Stimulated activated CD4-positive, alpha-beta T cell treated with anti-CD3 and anti-CD28 coated beads, Interleukin-4, amount 100 ng/mL, for 24 hours (primary cell): ENCODE measurements around the gene STAT5A.
A peak's percentile ranks its signal among the peaks of the same experiment; 100 is the strongest.

Source experiments
- DNase-seq: peaks from one replicate; pipeline ENCODE4 v3.0.0-alpha.2; 2020

Gene STAT5A

DNA sequence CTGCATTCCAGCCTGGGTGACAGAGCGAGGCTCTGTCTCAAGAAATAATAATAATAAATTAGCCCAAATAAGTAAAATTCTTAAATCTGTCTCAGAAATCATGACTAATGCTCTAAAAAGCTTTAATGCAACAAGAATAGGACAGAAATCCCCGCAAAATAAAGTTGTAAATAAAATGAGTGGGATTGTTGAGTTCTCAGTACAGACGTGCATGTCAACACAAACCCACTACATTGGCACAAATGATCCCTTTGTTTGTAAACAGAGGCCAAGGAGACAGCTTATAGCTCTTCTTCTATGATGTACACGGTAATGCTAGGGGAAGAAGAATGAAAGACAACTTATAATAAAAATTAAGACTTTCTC, 18.1 kb upstream of the STAT5A start:
- no peak for DNase-seq

GRCh38 chr17:42270596-42270995, 17.7 kb upstream of the STAT5A start:
- no peak for DNase-seq

GRCh38 chr17:42271006-42271778, 17.1 kb upstream of the STAT5A start:
- no peak for DNase-seq

GRCh38 chr17:42271779-42272035, 16.6 kb upstream of the STAT5A start:
- DNase-seq: no peak

DNA sequence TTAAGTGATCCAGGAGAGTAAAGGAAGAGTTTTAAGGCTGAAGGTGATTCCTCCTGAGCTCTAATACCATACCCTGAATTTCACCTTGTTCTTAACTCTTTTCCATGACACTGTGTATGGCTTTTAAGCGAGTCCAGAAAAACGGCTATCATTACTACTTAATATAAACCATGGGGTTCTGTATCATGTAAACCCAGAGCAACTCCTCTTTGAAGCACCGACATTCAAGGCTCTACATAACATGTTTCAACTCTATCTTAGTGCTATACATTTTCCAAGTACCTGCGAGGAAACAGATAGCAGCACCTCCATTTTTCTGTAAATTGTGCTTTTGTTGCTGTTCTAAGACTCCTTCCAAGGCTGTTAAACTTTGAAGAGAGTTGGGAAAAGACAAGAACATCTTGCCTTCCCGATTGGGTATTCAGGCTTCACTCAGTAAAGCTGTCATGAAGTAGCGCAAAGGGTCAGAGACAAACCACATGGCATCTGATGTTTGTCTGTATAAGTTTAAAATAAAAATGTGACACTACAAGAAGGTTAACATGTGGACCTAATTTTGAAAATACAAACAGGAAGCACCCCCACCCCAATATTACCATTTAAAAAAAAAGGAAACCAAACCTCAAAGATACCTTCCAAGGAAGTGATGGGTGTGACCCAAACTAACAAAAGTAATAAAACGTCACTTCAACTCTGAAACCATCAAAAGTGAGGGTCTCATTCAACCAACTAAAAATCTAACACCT, 16.0 kb upstream of the STAT5A start:
- DNase-seq: no peak

- DNase-seq: no peak
Measured at GRCh38 chr17:42273474-42274252, 14.6 kb upstream of the STAT5A start.

GRCh38 chr17:42274253-42274542, 14.1 kb upstream of the STAT5A start:
- no peak for DNase-seq

DNA sequence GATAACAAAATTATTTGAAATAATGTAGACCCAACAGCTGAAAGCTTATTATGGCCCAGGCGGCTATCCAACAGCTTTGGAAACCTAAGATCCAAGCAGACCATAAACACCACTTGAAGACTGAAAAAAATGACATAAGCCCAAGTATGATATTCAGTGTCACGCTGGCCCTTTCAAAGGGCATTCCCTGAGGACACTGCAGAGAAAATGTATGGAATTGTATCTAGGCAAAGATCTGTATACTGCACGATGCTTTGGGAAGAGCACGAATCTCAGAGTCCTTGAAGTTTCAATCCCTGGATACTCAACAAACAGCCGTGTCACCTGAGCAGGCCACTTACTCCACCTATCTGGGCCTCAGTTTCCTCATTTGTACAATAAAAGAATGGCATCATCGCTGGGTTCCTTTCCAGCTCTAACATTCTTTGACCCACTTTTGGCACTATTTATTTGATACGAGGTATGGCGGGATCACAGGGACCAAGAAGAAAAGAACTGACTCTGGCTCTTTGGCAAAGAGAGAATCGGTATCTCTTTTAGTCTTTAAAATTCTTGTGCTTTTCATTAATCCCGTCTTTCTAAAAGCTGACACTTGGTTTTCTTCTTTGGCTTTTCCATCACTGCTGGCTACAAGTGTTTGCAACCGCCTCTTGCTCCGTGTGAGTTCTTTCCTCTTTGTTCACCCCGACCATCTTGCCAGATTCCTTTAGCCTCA, 13.3 kb upstream of the STAT5A start:
- no peak for DNase-seq

GRCh38 chr17:42275527-42276358, 12.6 kb upstream of the STAT5A start:
- DNase-seq: peak; percentile 29

- DNase-seq: peak; percentile 52
Measured at GRCh38 chr17:42276359-42276608, 12.0 kb upstream of the STAT5A start, which contains the start of gene STAT5B. STAT5B (minus strand) TSS chr17:42276391; CDS start chr17:42232127, 44,264 bp downstream.

GRCh38 chr17:42276609-42277341, 11.5 kb upstream of the STAT5A start:
- peak; percentile 37 for DNase-seq

GRCh38 chr17:42277342-42277712, 11.0 kb upstream of the STAT5A start:
- no peak for DNase-seq

GRCh38 chr17:42279776-42280630, 8.3 kb upstream of the STAT5A start:
- no peak for DNase-seq

DNA sequence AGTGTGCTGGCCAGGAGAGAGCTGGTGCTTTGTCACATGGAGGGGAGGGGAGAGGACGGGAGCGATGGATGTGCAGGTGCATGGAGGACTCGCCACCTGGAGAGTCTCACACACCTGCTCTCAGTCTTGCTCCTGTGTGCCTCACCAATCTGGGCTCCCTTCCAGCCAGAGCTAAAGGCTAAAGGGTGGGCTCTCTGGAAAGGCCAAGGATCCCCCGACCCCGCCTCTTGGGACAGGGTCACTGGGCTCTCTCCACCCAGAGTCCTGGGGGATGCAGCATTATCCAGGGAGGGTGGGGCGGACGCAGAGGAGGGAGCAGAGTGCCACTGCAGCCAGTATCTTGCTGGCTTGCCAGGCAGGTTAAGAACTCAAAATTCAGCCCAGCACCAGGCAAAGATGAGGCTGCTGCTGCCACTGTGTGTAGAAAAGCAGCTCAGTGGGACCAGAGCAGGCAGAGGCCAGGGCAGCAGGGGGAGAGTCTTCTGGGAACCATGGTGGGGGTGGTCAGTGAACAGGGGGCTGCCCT, 6.7 kb upstream of the STAT5A start:
- DNase-seq: no peak

DNA sequence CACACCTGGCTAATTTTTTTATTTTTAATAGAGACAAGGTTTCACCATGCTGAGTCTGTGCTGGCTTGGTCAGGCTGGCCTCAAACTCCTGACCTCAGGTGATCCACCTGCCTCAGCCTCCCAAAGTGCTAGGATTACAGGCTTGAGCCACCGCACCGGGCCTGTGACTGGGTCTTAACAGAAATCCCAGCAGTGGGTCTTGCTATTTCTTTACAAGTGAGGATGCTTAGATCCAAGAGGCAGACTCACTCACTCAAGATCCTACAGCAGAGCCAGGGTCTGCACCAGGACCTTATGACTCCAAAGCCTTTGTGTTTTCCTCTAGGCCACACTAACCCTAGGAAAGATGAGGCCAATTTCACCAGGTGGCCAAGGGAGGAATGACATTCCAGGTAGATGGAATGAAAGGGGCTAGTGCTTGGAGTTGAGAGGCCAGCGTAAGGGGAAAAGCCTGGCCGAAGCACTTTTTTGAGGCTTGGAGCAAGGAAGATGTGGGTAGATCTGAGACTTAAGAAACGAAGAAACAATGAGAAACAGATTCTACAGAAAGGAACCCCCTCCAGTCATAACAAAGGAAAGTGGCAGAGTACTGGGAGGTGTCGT, 5.7 kb upstream of the STAT5A start:
- no peak for DNase-seq

- DNase-seq: no peak
Measured at GRCh38 chr17:42283241-42284023, 4.9 kb upstream of the STAT5A start.

GRCh38 chr17:42284024-42284369, 4.3 kb upstream of the STAT5A start:
- DNase-seq: no peak

DNA sequence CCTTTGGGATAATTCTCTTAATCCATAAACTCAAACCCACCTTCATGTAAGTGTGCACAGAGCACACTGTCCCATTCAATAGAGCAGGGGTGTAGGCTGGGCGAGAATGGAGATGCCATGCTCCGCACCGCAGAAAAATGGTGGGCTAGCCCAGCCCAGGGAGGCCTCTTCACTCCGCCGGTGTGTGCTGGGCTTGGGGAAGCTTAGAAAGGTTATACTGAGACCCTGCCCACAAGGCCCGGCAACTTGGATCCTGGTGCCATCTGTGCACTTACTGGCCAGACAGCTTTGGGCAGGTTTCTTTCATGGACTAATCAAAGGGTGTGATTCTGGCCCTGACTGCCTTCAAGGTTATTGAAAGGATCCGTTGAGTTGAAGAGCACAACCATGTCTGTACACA, 3.7 kb upstream of the STAT5A start:
- DNase-seq: no peak

DNA sequence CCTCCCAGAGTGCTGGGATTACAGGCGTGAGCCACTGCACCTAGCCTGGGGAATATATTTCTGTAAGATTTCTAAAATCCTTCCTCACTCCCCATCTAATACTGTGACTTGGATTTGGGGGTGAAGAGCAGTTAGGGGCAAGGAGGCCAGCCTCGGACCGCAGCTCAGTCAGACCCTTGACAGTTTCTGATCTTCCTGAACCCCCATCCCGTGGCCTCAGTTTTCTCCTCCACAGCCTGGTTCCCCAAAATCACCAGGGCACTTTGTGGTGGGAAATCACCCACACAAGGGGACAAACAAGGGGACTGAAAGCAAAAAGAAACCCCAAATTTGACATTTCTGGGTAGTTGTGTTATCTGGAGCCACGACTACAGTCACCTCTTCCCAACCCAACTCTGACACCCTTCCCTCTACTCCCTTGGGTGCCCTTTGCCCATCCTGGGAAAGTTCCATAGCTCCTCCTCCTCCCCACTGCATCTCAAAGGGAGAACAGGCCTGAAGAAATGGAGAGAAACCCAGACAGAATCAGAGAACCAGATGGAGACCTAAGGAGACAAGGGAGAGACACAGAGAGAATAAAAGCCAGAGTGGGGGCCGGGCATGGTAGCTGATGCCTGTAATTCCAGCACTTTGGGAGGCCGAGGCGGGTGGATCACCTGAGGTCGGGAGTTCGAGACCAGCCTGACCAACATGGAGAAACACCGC, 2.8 kb upstream of the STAT5A start:
- no peak for DNase-seq
